Stimulated activated effector memory CD8-positive, alpha-beta T cell treated with anti-CD3 and anti-CD28 coated beads, Interleukin-12 subunit alpha, Interleukin-12 subunit beta, amount 100 ng/mL, for 72 hours (primary cell): ENCODE data around the gene SHISA6.
"Not testable (repeated sequence)": the region's sequence is repeated elsewhere in the genome, so short reads cannot be mapped to it uniquely, and the experiment has no call there.

Source experiments
- ATAC-seq: fragments of 150-1000 bp; cut with Tn5 transposase; 2 replicates; pipeline ENCODE4 v1.10.0; 2021
- DNase-seq, 2 donors: peaks; one replicate each; pipeline ENCODE4 v3.0.0; 2021 to 2022; ENCODE audit warnings: low spot score in 2 of 2
- H3K27ac Mint-ChIP-seq: one replicate; pipeline ENCODE4 v1.8.0; 2022; ENCODE audit warnings: mild to moderate bottlenecking, mixed read lengths
- H3K36me3 Mint-ChIP-seq: one replicate; pipeline ENCODE4 v1.8.0; 2022; ENCODE audit warnings: mild to moderate bottlenecking, mixed read lengths
- H3K4me1 Mint-ChIP-seq: one replicate; pipeline ENCODE4 v1.8.0; 2022; ENCODE audit warnings: mixed read lengths
- H3K4me3 Mint-ChIP-seq: one replicate; pipeline ENCODE4 v1.8.0; 2022; ENCODE audit warnings: mild to moderate bottlenecking, mixed read lengths
- H3K9me3 Mint-ChIP-seq: one replicate; pipeline ENCODE4 v1.8.0; 2022; ENCODE audit warnings: mixed read lengths

Gene SHISA6

DNA sequence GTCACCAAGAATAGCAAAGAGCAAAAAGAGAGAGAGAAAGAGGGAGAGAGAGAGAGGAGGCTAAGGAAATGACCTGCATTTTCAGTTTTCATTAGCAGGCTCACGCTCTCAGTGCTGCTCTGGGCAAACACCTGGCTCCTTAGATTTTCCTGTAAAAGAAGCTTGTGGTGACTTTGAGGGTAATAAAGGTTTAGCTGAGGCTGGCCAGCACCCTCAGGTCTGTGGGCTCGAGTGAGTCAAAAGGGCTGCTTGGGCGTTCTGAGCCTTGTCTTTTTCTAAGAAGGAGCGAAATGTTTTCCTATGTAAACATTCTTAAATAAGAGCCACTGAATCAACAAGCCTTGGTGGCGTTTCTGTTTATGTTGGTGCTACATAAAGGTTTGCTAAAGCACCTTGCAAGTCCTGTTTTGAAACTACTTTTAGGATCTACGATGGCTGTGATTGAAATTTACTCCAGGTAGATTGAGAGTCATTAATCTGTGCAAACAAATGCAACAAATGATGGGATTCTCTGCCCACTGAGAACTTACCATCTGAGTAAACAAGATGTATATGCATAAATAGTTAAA lies 38.8 kb downstream of the SHISA6 start:
- Mint-ChIP-seq H3K36me3 (no peaks in the 10 kb centered on the region), H3K4me1 (no peaks in the 10 kb centered on the region), H3K9me3 (peaks cover 4% of the 10 kb centered on the region), H3K27ac (no peak overlapping the region), H3K4me3 (no peak overlapping the region)
- ATAC-seq (no peak), DNase-seq (no peak)

DNA sequence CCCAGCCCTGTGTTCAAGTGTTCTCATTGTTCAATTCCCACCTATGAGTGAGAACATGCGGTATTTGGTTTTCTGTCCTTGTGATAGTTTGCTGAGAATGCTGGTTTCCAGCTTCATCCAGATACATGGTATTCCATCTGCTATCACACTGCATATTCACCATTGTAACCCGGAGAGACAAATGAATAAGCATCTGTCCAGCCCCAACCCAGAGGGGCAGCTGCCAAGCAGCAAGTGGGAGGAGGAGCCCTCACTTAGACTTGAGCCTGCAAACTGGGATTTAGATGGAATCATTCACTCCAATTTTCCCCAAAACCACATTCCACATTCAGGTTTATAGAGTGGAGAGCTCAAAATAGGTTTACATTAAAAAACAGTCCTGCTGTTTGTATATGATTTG lies 41.6 kb downstream of the SHISA6 start:
- DNase-seq: no peak
- Mint-ChIP-seq H3K9me3 (peaks cover 7% of the 10 kb centered on the region), H3K4me1 (no peaks in the 10 kb centered on the region), H3K27ac (no peak overlapping the region), H3K4me3 (no peak overlapping the region), H3K36me3 (no peaks in the 10 kb centered on the region)
- ATAC-seq: no peak

DNA sequence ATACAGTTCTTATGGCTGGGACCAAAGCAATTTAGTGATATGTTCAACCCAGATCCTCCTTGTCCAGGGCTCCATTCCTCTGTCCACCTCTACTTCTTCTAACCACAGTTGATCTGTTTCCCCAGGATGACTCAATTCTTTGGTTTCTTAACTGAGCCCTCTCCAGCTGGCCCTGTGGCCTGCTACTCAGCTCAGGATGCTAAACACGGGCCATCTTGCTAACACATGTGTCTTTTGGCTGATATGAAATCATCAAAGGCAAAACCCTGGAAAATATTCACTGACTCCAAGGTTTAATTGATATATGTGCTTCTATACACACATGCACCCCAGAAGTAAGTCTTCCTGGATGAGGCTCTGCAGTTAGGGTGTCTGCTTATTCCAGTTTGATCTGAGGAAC lies 43.8 kb downstream of the SHISA6 start:
- H3K4me1 Mint-ChIP-seq: no peaks in the 10 kb centered on the region
- H3K4me3 Mint-ChIP-seq: no peak overlapping the region
- no peak overlapping the region for H3K27ac Mint-ChIP-seq
- no peak for ATAC-seq
- H3K9me3 Mint-ChIP-seq: peaks cover 9% of the 10 kb centered on the region
- H3K36me3 Mint-ChIP-seq: no peaks in the 10 kb centered on the region
- no peak for DNase-seq

DNA sequence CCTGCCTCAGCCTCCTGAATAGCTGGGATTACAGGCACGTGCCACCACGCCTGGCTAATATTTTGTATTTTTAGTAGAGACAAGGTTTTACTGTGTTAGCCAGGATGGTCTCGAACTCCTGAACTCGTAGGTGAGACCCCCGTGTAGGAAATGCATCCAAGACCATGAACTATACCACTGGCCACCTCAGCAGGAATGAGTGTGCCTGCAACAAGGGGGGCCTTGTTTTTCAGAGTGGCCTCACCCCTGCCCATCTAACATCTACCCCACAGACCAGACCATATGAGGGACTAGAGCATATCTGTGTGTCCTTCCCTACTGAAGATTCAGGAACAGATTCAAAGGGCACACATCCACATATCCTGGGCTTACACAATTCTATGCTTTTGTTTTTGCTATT lies 44.9 kb downstream of the SHISA6 start:
- DNase-seq (no peak), ATAC-seq (no peak)
- H3K9me3 Mint-ChIP-seq: peaks cover 9% of the 10 kb centered on the region
- no peak overlapping the region for H3K4me3 Mint-ChIP-seq
- H3K27ac Mint-ChIP-seq: no peak overlapping the region
- H3K36me3 Mint-ChIP-seq: no peaks in the 10 kb centered on the region
- no peaks in the 10 kb centered on the region for H3K4me1 Mint-ChIP-seq

DNA sequence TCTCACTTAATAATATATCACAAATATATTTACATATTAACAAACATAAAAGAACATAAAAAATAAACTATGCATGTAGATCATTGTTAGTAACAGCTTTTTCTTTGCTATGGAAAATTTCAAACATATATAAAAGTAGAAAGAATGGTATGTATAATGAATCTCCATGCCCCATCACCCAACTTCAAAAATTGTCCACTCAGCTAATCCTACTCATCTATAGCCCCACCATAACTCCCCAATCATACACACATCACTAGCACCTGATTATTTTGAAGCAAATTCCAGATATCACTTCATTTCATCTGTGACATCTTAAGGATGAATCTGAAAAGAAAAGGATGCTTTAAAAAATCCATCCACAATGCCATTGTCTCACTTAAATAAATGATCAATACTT lies 46.8 kb downstream of the SHISA6 start:
- H3K36me3 Mint-ChIP-seq: no peaks in the 10 kb centered on the region
- no peak for DNase-seq

DNA sequence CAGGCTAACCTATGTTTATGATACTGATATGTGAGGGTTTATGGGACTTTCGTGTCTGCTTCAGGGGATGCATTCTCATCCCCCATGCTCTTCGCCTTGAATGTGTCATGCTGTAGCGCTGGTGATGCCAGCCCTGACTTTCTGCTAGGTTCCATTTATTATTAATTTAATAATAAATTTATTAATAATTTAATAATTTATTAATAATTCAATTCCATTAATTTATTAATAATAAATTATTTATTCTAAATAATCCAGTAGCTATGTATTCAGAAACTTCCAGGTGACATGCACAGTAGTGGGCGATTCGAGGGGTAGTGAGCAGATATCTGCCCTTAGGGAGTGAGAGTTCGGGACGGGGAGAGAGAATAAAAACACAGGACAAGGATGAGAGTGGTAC lies 49.8 kb downstream of the SHISA6 start:
- no peak for DNase-seq
- Mint-ChIP-seq H3K4me3 (no peak overlapping the region), H3K4me1 (no peaks in the 10 kb centered on the region), H3K27ac (no peak overlapping the region), H3K36me3 (no peaks in the 10 kb centered on the region), H3K9me3 (peaks cover 5% of the 10 kb centered on the region)
- ATAC-seq: no peak

More for the DNA sequence above, 46.8 kb downstream of the SHISA6 start:
- Mint-ChIP-seq H3K4me1 (no peaks in the 10 kb centered on the region), H3K4me3 (no peak overlapping the region), H3K9me3 (peaks cover 9% of the 10 kb centered on the region), H3K27ac (no peak overlapping the region)
- no peak for ATAC-seq

DNA sequence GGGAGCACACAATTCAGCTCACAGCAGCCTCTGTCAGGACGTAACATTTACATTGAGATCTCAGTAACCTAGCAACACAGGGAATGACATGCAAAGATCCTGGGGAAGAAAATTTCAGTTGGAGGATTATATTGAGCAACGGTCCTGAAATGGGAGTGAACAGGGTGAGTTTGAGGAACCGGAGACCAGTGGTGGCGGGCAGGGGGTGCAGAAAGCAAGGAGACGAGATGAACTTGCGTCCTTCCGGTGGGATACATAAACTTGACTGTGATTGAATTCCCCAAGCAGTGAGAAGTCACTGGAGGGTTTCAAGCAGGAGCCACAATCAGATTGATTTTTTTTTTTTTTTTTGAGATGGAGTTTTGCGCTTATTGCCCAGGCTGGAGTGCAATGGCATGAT lies 51.5 kb downstream of the SHISA6 start:
- DNase-seq (no peak), ATAC-seq (no peak)
- H3K4me1 Mint-ChIP-seq: no peaks in the 10 kb centered on the region
- H3K9me3 Mint-ChIP-seq: peaks cover 8% of the 10 kb centered on the region
- no peaks in the 10 kb centered on the region for H3K36me3 Mint-ChIP-seq
- no peak overlapping the region for H3K4me3 Mint-ChIP-seq
- H3K27ac Mint-ChIP-seq: no peak overlapping the region

DNA sequence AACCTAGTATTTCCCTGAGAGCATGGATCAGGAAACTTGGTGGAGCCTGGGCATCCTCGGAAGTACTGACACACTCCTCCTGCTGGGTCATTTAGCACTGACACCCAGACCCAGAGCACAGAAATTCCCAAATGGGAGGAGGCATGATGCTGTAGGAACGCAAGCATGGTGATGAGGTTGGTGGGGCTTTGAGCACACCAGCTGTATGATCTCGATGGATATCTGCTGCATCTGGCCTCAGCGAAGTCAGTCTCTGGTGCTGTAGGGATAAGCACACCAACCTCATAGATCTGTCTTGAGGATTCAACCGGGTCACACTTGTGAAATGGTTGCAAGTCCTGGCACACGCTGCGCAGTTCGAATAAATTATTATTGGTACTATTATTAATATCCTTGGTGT lies 52.5 kb downstream of the SHISA6 start:
- DNase-seq (no peak), ATAC-seq (no peak)
- no peaks in the 10 kb centered on the region for H3K36me3 Mint-ChIP-seq
- H3K9me3 Mint-ChIP-seq: peaks cover 10% of the 10 kb centered on the region
- H3K4me3 Mint-ChIP-seq: no peak overlapping the region
- no peaks in the 10 kb centered on the region for H3K4me1 Mint-ChIP-seq
- H3K27ac Mint-ChIP-seq: no peak overlapping the region

DNA sequence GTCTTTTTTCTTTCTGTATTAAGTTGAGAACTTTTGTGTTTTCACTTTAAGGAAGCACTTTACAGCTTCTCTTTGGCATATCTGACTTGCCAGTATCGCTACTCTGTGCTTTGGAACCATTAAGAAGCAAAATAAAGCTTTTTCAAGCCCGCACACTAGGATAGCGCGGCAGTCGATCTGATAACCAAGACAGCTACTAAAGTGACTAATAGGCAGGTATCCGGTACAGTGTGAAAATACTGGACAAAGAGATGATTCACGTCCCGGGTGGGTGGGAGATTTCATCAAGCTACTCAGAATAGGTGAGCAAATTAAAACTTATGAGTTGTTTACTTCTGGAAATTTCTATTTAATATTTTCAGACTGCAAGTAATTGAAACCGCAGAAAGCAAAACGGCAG lies 53.8 kb downstream of the SHISA6 start:
- no peak for ATAC-seq
- no peaks in the 10 kb centered on the region for H3K36me3 Mint-ChIP-seq
- no peak for DNase-seq
- peaks cover 10% of the 10 kb centered on the region for H3K9me3 Mint-ChIP-seq
- no peak overlapping the region for H3K4me3 Mint-ChIP-seq
- H3K27ac Mint-ChIP-seq: no peak overlapping the region
- H3K4me1 Mint-ChIP-seq: no peaks in the 10 kb centered on the region

DNA sequence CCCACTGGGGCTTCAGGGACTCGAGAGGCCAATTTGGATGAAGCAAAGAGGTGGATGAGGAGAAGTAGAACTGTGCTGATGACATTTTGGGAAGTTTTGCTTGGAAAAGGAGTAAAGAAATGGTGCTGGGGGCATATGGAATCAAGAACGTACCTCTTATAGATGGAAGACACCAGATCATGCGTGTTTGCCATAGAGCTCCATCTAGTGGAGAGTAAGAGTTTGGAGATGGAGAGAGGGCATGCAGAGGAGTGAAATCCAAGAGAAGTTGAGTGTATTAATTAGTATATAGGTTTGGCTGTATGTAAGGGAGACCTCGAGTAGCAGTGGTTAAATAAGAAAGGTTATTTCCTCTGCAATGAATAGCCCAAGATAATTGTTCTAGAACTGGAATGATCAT lies 56.0 kb downstream of the SHISA6 start:
- H3K9me3 Mint-ChIP-seq: peaks cover 10% of the 10 kb centered on the region
- DNase-seq (no peak), ATAC-seq (no peak)
- H3K4me3 Mint-ChIP-seq: no peak overlapping the region
- no peaks in the 10 kb centered on the region for H3K36me3 Mint-ChIP-seq
- no peak overlapping the region for H3K27ac Mint-ChIP-seq
- H3K4me1 Mint-ChIP-seq: no peaks in the 10 kb centered on the region

DNA sequence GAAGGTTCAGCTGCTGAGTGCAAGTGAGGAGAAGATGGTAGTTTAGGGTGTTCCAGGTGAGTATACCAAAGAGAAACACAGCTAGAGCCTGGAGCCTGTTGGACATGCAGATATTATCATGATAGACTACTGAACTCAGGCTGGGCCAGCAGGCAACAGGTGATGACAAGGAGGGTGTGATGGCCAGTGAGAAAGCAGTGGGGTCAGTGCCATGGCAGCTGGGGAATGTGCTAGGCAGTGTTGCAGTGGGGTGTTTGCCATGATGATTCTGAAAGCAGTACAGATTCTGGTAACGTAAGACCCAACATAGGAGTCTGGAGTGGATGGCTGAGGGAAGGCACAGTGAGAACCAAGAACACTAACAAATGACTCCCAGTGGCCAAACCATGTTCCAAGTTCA lies 57.4 kb downstream of the SHISA6 start:
- Mint-ChIP-seq H3K27ac (no peak overlapping the region), H3K36me3 (no peaks in the 10 kb centered on the region), H3K4me1 (no peaks in the 10 kb centered on the region), H3K4me3 (no peak overlapping the region), H3K9me3 (peaks cover 10% of the 10 kb centered on the region)
- DNase-seq (no peak), ATAC-seq (peak; percentile 11)

DNA sequence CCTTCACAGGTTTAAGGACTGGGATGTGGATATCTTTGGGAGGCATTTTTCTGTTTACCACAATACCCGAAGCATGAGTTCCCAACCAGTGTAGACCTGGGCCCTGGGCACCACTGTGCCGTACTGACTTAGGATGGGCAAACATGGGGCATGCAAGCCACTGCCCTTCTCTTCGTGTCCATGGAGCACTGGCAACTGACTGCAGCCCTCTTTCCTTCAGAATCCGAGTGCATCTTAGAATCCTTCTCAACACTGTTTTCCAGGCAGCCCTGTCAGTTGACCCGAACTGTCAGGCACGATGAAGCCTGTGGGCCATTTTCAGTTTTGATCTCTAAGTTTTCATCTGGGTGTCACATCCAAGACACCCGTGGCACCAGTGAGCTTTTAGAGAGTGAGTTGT lies 59.2 kb downstream of the SHISA6 start:
- DNase-seq (no peak), ATAC-seq (no peak)
- peaks cover 10% of the 10 kb centered on the region for H3K9me3 Mint-ChIP-seq
- H3K4me3 Mint-ChIP-seq: no peak overlapping the region
- no peaks in the 10 kb centered on the region for H3K4me1 Mint-ChIP-seq
- H3K27ac Mint-ChIP-seq: no peak overlapping the region
- H3K36me3 Mint-ChIP-seq: no peaks in the 10 kb centered on the region

DNA sequence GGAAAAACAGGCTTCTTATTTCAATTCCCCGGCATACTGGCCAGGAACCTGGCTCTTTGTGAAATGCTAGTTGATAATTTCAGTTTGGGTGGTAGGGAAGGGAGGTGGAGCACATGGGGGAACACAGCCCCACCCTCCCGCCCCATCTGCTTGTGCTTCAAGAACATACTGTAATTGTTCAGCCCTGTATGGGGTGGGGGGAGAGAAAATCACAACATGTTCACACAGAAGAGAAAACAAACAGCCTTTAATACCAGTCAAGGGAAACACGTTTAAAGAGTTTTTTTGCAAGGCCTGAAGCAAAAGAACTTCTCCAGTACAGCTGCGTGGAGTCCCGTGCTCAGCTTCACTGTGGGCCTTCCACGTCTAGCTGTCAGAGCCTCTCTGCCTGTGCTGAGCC lies 59.7 kb downstream of the SHISA6 start:
- ATAC-seq (no peak), DNase-seq (no peak)
- Mint-ChIP-seq H3K4me1 (no peaks in the 10 kb centered on the region), H3K27ac (no peak overlapping the region), H3K4me3 (no peak overlapping the region), H3K36me3 (no peaks in the 10 kb centered on the region), H3K9me3 (peaks cover 10% of the 10 kb centered on the region)

DNA sequence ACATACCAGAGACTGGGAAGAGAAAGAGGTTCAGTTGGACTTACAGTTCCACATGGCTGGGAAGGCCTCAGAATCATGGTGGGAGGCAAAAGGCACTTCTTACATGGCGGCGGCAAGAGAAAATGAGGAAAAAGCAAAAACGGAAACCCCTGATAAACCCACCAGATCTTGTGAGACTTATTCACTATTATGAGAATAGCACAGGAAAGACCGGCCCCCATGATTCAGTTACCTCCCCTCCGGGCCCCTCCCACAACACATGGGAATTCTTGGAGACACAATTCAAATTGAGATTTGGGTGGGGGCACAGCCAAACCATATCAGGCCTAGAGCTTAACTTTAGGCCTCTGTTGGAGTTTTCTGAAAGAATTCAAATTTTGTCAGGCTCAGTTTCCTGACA lies 60.9 kb downstream of the SHISA6 start:
- H3K36me3 Mint-ChIP-seq, H3K4me3 Mint-ChIP-seq, H3K4me1 Mint-ChIP-seq, ATAC-seq, H3K27ac Mint-ChIP-seq, DNase-seq, H3K9me3 Mint-ChIP-seq: not testable (repeated sequence)

DNA sequence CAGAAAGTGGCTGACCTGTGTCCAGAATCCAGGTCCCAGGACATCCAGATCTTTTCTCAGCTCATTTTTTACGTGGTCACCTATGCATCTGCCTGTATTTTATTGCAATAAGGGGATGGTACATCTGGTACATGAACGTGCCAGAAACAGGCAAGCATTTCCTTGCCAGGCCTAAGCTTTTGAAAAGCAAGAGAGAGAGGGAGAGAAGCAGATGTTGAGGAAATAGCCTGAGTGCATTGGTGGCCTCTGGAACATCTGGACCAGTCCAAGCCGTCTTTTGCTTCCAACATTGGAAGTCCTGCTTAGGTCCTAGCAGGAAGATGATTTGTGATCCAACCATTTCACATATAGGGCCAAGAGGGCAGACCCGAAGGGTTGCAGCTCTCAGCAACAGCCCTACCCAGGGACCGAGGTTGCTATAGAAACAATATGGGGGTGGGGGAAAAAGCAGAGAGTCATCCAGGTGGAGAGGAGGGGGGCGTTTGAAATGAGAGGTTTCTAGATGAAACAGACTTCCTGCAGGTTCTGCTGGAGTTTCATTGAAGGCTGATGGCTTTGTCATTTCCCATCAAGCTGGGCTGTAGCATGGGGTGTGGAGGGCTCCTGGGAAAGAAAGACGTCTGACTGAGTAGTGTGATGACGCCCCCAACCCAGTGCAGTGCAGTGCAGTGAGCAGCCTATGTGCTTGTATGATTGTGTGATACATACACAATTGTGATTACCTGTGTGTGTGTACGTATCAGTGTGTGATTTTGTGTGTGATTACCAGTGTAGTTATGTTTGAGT lies 61.6 kb downstream of the SHISA6 start:
- ATAC-seq: no peak
- Mint-ChIP-seq H3K27ac (no peak overlapping the region), H3K9me3 (peaks cover 4% of the 10 kb centered on the region), H3K4me3 (no peak overlapping the region), H3K4me1 (no peaks in the 10 kb centered on the region), H3K36me3 (no peaks in the 10 kb centered on the region)
- no peak for DNase-seq

DNA sequence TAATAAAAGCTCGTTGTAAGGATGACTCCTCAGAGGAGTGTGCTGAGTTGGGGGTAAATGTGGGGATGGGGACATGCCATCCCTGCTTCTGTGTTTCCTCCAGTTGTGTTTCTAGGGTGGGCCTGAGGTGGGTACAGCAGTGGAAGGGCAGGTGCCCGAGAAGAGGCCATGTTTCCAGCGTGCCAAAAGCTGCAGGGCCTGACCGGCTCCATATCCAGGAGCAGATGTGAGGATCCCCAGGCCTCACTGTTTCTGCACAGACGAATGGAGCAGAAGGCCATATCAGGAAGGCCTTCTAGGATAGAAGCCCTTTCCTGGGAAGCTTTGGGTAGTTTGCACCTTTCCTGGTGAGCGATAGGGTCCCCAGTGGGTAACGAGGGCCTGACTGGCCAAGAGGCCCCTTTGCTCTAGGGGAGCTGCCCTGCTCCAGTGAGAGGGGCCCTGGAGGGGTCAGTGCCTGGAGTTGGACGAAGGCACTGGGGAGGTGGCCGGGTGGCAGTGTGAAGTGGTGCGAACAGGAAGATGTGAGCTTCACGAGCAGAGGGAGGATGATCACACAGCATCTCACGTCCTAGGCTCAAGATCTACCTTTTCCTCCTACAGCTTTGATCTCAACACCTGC lies 62.9 kb downstream of the SHISA6 start:
- Mint-ChIP-seq H3K9me3 (no peaks in the 10 kb centered on the region), H3K27ac (no peak overlapping the region)
- ATAC-seq: no peak

More for the DNA sequence above, 62.9 kb downstream of the SHISA6 start:
- Mint-ChIP-seq H3K36me3 (no peaks in the 10 kb centered on the region), H3K4me3 (no peak overlapping the region), H3K4me1 (no peaks in the 10 kb centered on the region)
- no peak for DNase-seq
